HCT116 (cell line): ENCODE data around the gene RERG. TPM values are rescaled to one million over a fixed set of nuclear protein-coding genes. Genes with fewer than 3 reads are reported as not detected.

ENCODE experiments used
- ATAC-seq: fragments of 200-7000 bp; cut with Tn5 transposase; 2 replicates; pipeline ENCODE4 v1.9.1; 2020; ENCODE audit warnings: mild to moderate bottlenecking, moderate library complexity
- BruUV-seq: library from RNA; stranded (reverse); fragments of 400-500 nt; replicated peaks from 2 replicates; lab custom pipeline; 2021; lab: Mats Ljungman, UMichigan
- CTCF ChIA-PET: fragments of 300-600 bp; sonication (Branson Sonifier 250); formaldehyde crosslinking; loops from one replicate; lab custom pipeline; 2021; ENCODE audit warnings: antibody characterized with exemption; lab: Charles Lee
- POLR2A ChIA-PET: fragments of 300-600, 350-600 bp; sonication (Branson Sonifier 250); formaldehyde crosslinking; loops from one replicate; lab custom pipeline; 2021; ENCODE audit warnings: antibody characterized with exemption; lab: Charles Lee
- RAD21 ChIA-PET, 2 experiments: fragments of 300-600 bp; sonication (Branson Sonifier 250); formaldehyde crosslinking; loops; one replicate each; lab custom pipeline; 2023; ENCODE audit warnings: low total read pairs in 2 of 2; ENCODE audit not compliant: uncharacterized antibody in 2 of 2, unreplicated experiment in 2 of 2, low non-redundant PET in 1 of 2; lab: Charles Lee
- DNase-seq: peaks from one replicate; pipeline ENCODE4 v3.0.0-alpha.2; 2010; ENCODE audit warnings: low read depth, low spot score
- H2AFZ ChIP-seq: fragments of 200-600 bp; shearing (Covaris generic), sonication (generic); 2 replicates; pipeline ENCODE4 v1.6.1; 2017; ENCODE audit warnings: low read depth, mixed run types, mixed read lengths, antibody characterized with exemption, low read length; ENCODE audit not compliant: poor library complexity, severe bottlenecking
- H3K27ac ChIP-seq: 2 replicates; pipeline ENCODE4 v1.5.1; 2012; ENCODE audit warnings: low read depth, low read length
- H3K27me3 ChIP-seq: fragments of 200-600 bp; sonication (generic); 2 replicates; pipeline ENCODE4 v1.6.1; 2016; ENCODE audit warnings: mixed run types, low read length, mixed read lengths; ENCODE audit not compliant: insufficient read depth
- H3K36me3 ChIP-seq, 2 experiments: fragments of 200-500 bp in 1 of 2; fragments of 200-600 bp in 1 of 2; sonication (Bioruptor generic) in 1 of 2; sonication (generic) in 1 of 2; 2 replicates each; pipeline versions ENCODE4 v1.5.1 to v1.6.1; 2014 to 2016; ENCODE audit warnings: low read length in 2 of 2, inconsistent platforms in 1 of 2, mixed read lengths in 1 of 2, mixed run types in 1 of 2; ENCODE audit not compliant: insufficient read depth in 2 of 2, control insufficient read depth in 1 of 2
- H3K4me1 ChIP-seq, 2 experiments: fragments of 200-600 bp in 1 of 2; sonication (generic) in 1 of 2; 2 replicates each; pipeline versions ENCODE4 v1.5.1 to v1.6.1; 2012 to 2017; ENCODE audit warnings: low read length in 2 of 2, inconsistent platforms in 1 of 2, mild to moderate bottlenecking in 1 of 2, mixed read lengths in 1 of 2, mixed run types in 1 of 2, moderate library complexity in 1 of 2; ENCODE audit not compliant: insufficient read depth in 2 of 2, control insufficient read depth in 1 of 2
- H3K4me2 ChIP-seq: fragments of 200-600 bp; sonication (generic); 2 replicates; pipeline ENCODE4 v1.6.1; 2017; ENCODE audit warnings: mixed run types, low read length, mixed read lengths
- H3K4me3 ChIP-seq, 2 experiments: fragments of 200-600 bp in 1 of 2; sonication (generic) in 1 of 2; replicated peaks in 1 of 2; 2 replicates each; pipeline ENCODE4 v1.5.1; 2011 to 2016; ENCODE audit warnings: low read length in 2 of 2, control low read depth in 1 of 2, low read depth in 1 of 2, mild to moderate bottlenecking in 1 of 2, mixed read lengths in 1 of 2, mixed run types in 1 of 2
- H3K79me2 ChIP-seq: fragments of 200-600 bp; sonication (generic); 2 replicates; pipeline ENCODE4 v1.6.1; 2017; ENCODE audit warnings: mild to moderate bottlenecking, mixed run types, low read length, moderate library complexity, mixed read lengths; ENCODE audit not compliant: insufficient read depth
- H3K9ac ChIP-seq: fragments of 200-600 bp; sonication (generic); 2 replicates; pipeline ENCODE4 v1.6.1; 2016; ENCODE audit warnings: low read length, mixed read lengths
- H3K9me2 ChIP-seq: fragments of 200-600 bp; sonication (generic), shearing (Covaris generic); 2 replicates; pipeline ENCODE4 v1.6.1; 2017; ENCODE audit warnings: mixed run types, mild to moderate bottlenecking, moderate library complexity; ENCODE audit not compliant: insufficient read depth
- H3K9me3 ChIP-seq, 2 experiments: fragments of 200-500 bp in 1 of 2; fragments of 200-600 bp in 1 of 2; sonication (Bioruptor generic) in 1 of 2; sonication (generic) in 1 of 2; 2 replicates each; pipeline ENCODE4 v1.6.1; 2014 to 2017; ENCODE audit warnings: low read length in 2 of 2, mixed read lengths in 2 of 2, inconsistent platforms in 1 of 2, low read depth in 1 of 2, mild to moderate bottlenecking in 1 of 2, mixed run types in 1 of 2, moderate library complexity in 1 of 2; ENCODE audit not compliant: control insufficient read depth in 1 of 2, insufficient read depth in 1 of 2
- H4K20me1 ChIP-seq: fragments of 200-600 bp; sonication (generic), shearing (Covaris generic); 2 replicates; pipeline ENCODE4 v1.6.1; 2017; ENCODE audit warnings: mixed run types, mild to moderate bottlenecking, moderate library complexity; ENCODE audit not compliant: insufficient read depth
- EZH2 ChIP-seq: fragments of 200-600 bp; sonication (generic); IDR thresholded peaks from 2 replicates; pipeline ENCODE4 v1.6.1; 2017; ENCODE audit warnings: antibody characterized with exemption, mixed run types
- JUND ChIP-seq: IDR thresholded peaks from 2 replicates; pipeline ENCODE4 v1.6.1; 2012
- REST ChIP-seq: IDR thresholded peaks from 2 replicates; pipeline ENCODE4 v1.6.1; 2012; ENCODE audit warnings: low read depth
- TCF7L2 ChIP-seq: IDR thresholded peaks from 2 replicates; pipeline ENCODE4 v1.7.0; 2011; ENCODE audit warnings: borderline replicate concordance, inconsistent platforms; ENCODE audit not compliant: insufficient read depth, insufficient read length; ENCODE audit errors: extremely low read depth
- intact Hi-C: fragments of 100-400 bp; cut with micrococcal nuclease; formaldehyde crosslinking; loops from 2 replicates; pipeline ENCODE4 v1.10.0; 2022
- total RNA-seq: library from RNA; stranded (reverse); gene quantifications from one replicate; pipeline ENCODE4 v1.2.1, GENCODE V29; 2021; ENCODE audit not compliant: unreplicated experiment

RERG gene
- total RNA-seq, 1 experiment from 2014 or later: not detected

GRCh38 chr12:15268927-15269552 is 47.8 kb upstream of the RERG start (continued):
- TF ChIP-seq EZH2: no peak
- TF ChIP-seq TCF7L2: no peak
- TF ChIP-seq JUND: no peak
- TF ChIP-seq, all 23 proteins: peak for 4

GRCh38 chr12:15268309-15268708 is 47.1 kb upstream of the RERG start:
- Histone ChIP-seq H3K36me3 (no peaks in the 10 kb centered on the region), H3K9ac (no peak overlapping the region), H3K4me2 (no peak overlapping the region), H4K20me1 (no peaks in the 10 kb centered on the region; the same call in 1 of the 2 replicates), H3K4me3 (no peak overlapping the region), H3K79me2 (no peaks in the 10 kb centered on the region), H2AFZ (no peak overlapping the region), H3K9me2 (no peaks in the 10 kb centered on the region), H3K27ac (no peak overlapping the region), H3K27me3 (no peaks in the 10 kb centered on the region), H3K9me3 (no peaks in the 10 kb centered on the region), H3K4me1 (no peaks in the 10 kb centered on the region)
- no peak for ATAC-seq
- BruUV-seq: no TSS peak
- ChIA-PET CTCF (interaction anchor here (1.9 kb wide), 1 partner anchor 41 kb away, joined by 4 read pairs; no protein-coding TSS in a partner anchor), POLR2A (no interaction called here), RAD21 (no interaction called here)
- TF ChIP-seq REST: no peak
- TF ChIP-seq EZH2: no peak
- intact Hi-C loops: loop anchor here (2.0 to 5.0 kb wide), 4 partner anchors 42 to 421 kb away; no protein-coding TSS in a partner anchor
- no peak for DNase-seq
